UCSD-AML1 (cell line): ENCODE measurements around the gene TMEM120B.
A peak's percentile ranks its signal among the peaks of the same experiment; 100 is the strongest.
"Not testable (repeated sequence)": the region's sequence is repeated elsewhere in the genome, so short reads cannot be mapped to it uniquely, and the experiment has no call there.

Source experiments
- DNase-seq: peaks from one replicate; lab custom pipeline; 2025; ENCODE audit not compliant: unreplicated experiment; lab: John Stamatoyannopoulos, UW

The TMEM120B gene

GRCh38 chr12:121741743-121742142 lies 29.2 kb downstream of the TMEM120B start:
- DNase-seq, result no peak

- DNase-seq, result not testable (repeated sequence)
Measured at GRCh38 chr12:121745545-121745944, 33.0 kb downstream of the TMEM120B start.

- no peak for DNase-seq
Measured at GRCh38 chr12:121748218-121748570, 35.6 kb downstream of the TMEM120B start.

GRCh38 chr12:121748571-121749265 lies 36.2 kb downstream of the TMEM120B start:
- DNase-seq, result peak; percentile 27

- DNase-seq, result no peak
Measured at GRCh38 chr12:121749267-121749666, 36.7 kb downstream of the TMEM120B start.

GRCh38 chr12:121750507-121750955 lies 38.0 kb downstream of the TMEM120B start:
- DNase-seq, result no peak

- DNase-seq, result no peak
Measured at GRCh38 chr12:121751034-121751433, 38.5 kb downstream of the TMEM120B start.

- no peak for DNase-seq
Measured at GRCh38 chr12:121751749-121752351, 39.3 kb downstream of the TMEM120B start.

GRCh38 chr12:121753844-121754264 lies 41.3 kb downstream of the TMEM120B start:
- no peak for DNase-seq

GRCh38 chr12:121754836-121755235 lies 42.3 kb downstream of the TMEM120B start:
- DNase-seq, result no peak

- DNase-seq, result no peak
Measured at GRCh38 chr12:121755591-121755990, 43.0 kb downstream of the TMEM120B start.

- not testable (repeated sequence) for DNase-seq
Measured at GRCh38 chr12:121758536-121758935, 46.0 kb downstream of the TMEM120B start.

GRCh38 chr12:121762269-121762668 lies 49.7 kb downstream of the TMEM120B start:
- DNase-seq, result no peak

GRCh38 chr12:121764808-121765207 lies 52.3 kb downstream of the TMEM120B start:
- DNase-seq, result no peak

- DNase-seq, result no peak
Measured at GRCh38 chr12:121765573-121765972, 53.0 kb downstream of the TMEM120B start.

GRCh38 chr12:121766290-121767039 lies 53.9 kb downstream of the TMEM120B start:
- no peak for DNase-seq

- DNase-seq, result no peak
Measured at GRCh38 chr12:121767525-121768016, 55.0 kb downstream of the TMEM120B start.

- DNase-seq, result no peak
Measured at GRCh38 chr12:121769297-121769830, 56.8 kb downstream of the TMEM120B start.

GRCh38 chr12:121769831-121770301 lies 57.3 kb downstream of the TMEM120B start:
- no peak for DNase-seq

GRCh38 chr12:121770388-121770787 lies 57.8 kb downstream of the TMEM120B start:
- DNase-seq, result no peak
